Activated naive CD8-positive, alpha-beta T cell (primary cell): ENCODE results near the gene CD36.

Experiments
- H3K27ac Mint-ChIP-seq: one replicate; pipeline ENCODE4 v1.8.0; 2021; ENCODE audit warnings: mixed read lengths
- H3K27me3 Mint-ChIP-seq: one replicate; pipeline ENCODE4 v1.8.0; 2021; ENCODE audit warnings: mixed read lengths
- H3K36me3 Mint-ChIP-seq: one replicate; pipeline ENCODE4 v1.8.0; 2021; ENCODE audit warnings: mixed read lengths
- H3K4me1 Mint-ChIP-seq: one replicate; pipeline ENCODE4 v1.8.0; 2021; ENCODE audit warnings: low read depth, mixed read lengths
- H3K4me3 Mint-ChIP-seq: one replicate; pipeline ENCODE4 v1.8.0; 2021; ENCODE audit warnings: mild to moderate bottlenecking, mixed read lengths
- H3K9me3 Mint-ChIP-seq: one replicate; pipeline ENCODE4 v1.8.0; 2021; ENCODE audit warnings: low read depth, mixed read lengths

CD36 gene

GRCh38 chr7:80682744-80683143 is 44.3 kb downstream of the CD36 start:
- H3K27me3 Mint-ChIP-seq = no peaks in the 10 kb centered on the region
- no peak overlapping the region for H3K4me3 Mint-ChIP-seq
- H3K9me3 Mint-ChIP-seq = no peaks in the 10 kb centered on the region
- no peaks in the 10 kb centered on the region for H3K4me1 Mint-ChIP-seq
- H3K27ac Mint-ChIP-seq = no peak overlapping the region
- no peaks in the 10 kb centered on the region for H3K36me3 Mint-ChIP-seq

DNA sequence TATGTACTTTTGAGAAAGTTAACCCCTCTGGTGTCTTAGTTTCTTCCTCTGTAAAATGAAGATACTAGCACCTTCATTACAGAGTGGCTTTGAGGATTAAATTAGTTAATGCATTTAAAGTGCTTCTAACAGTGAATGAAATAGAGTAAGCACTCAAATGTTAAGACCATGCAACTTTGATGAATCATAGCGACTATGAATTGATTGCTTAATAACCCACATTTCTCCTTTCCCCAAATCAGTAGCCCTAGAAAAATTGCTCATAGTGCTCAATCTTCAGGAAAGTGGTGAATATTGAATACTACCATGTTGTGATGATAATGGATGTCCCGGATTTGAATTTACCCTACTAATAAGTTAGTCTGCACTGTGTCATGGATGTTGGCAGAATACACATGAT is 48.1 kb downstream of the CD36 start:
- Mint-ChIP-seq H3K27me3 (peaks cover 2% of the 10 kb centered on the region), H3K9me3 (no peaks in the 10 kb centered on the region), H3K27ac (no peak overlapping the region), H3K4me1 (no peaks in the 10 kb centered on the region), H3K36me3 (no peaks in the 10 kb centered on the region), H3K4me3 (no peak overlapping the region)

DNA sequence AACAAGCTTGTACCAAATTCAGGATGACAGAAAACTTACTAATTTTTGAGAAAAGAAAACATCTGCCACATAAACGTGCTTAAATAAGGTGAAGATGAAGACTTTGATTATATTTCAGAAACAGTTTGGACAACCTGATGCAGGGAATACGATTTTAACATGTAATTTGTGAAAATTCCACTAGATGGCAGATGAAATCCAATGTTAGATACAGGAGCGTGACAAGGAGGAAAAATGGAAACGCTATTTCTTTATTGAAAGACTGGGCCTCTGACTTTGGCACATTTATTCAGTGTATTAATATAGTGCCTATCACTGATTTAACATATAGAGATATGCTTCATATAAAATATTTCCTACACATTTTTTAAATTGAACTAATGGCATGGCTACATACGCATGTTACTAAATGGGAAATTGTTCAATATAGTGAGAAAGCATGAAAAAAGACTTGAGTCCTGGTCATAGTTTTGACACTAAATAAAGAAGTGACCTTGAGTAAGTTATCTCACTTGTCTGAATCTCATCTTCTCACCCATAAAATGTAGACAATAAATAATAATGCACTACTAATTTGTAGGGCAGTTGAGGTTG is 60.7 kb downstream of the CD36 start:
- H3K4me3 Mint-ChIP-seq = no peak overlapping the region
- H3K36me3 Mint-ChIP-seq = no peaks in the 10 kb centered on the region
- no peak overlapping the region for H3K27ac Mint-ChIP-seq
- H3K9me3 Mint-ChIP-seq = no peaks in the 10 kb centered on the region
- no peaks in the 10 kb centered on the region for H3K27me3 Mint-ChIP-seq
- H3K4me1 Mint-ChIP-seq = no peaks in the 10 kb centered on the region

- Mint-ChIP-seq H3K4me3 (no peak overlapping the region), H3K27ac (no peak overlapping the region), H3K9me3 (no peaks in the 10 kb centered on the region), H3K4me1 (no peaks in the 10 kb centered on the region), H3K27me3 (no peaks in the 10 kb centered on the region), H3K36me3 (no peaks in the 10 kb centered on the region)
Observed at GRCh38 chr7:80699721-80700256, 61.3 kb downstream of the CD36 start.

DNA sequence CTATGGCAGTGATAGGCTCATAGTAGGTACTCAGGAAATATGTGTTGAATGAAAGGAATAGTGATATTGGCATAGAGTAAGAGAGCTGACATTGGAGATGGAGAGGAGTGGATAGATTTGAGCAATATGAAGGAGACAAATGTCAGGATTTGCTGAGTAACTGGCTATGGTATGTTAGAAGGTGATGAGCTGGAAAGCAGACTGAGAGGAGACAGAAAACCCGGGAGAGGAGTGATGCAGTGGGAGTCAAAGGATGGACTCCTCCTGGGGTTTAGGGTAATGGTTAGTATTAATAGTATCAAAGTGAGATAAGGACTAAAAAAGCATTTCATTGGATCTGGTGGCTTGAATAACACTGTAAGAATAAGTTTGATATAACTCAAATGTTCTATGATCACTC is 64.8 kb downstream of the CD36 start:
- no peaks in the 10 kb centered on the region for H3K4me1 Mint-ChIP-seq
- H3K4me3 Mint-ChIP-seq = no peak overlapping the region
- H3K9me3 Mint-ChIP-seq = no peaks in the 10 kb centered on the region
- H3K27me3 Mint-ChIP-seq = no peaks in the 10 kb centered on the region
- H3K27ac Mint-ChIP-seq = no peak overlapping the region
- no peaks in the 10 kb centered on the region for H3K36me3 Mint-ChIP-seq

DNA sequence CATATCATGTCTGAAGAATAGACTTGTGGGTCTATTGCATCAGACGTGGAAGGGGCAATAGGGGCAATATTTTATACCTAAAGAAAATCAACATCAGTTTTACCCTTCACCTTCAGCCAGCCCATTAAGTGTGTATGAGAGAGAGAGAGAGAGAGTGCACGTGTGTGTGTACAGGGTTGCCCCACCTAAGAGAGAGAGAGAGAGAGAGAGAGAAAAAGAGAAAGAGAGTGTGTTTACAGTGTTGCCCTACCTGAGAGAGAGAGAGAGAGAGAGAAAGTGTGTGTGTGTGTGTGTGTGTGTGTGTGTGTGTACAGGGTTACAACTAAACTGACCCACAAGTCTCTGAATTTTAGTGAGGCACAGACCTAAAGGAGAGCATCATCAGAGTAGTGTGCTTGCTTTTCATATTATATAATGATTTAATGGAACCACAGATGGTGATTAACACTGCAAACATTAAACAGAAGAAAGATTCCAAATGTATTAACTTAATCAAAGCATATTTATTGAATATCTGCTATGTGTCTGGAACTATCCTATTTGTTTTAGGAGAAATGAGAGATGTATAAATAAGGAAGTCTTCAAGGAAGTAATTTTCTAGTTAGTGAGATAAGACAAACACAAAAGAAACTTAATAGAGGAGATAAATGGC is 66.8 kb downstream of the CD36 start:
- no peak overlapping the region for H3K27ac Mint-ChIP-seq
- no peak overlapping the region for H3K4me3 Mint-ChIP-seq
- H3K9me3 Mint-ChIP-seq = no peaks in the 10 kb centered on the region
- no peaks in the 10 kb centered on the region for H3K27me3 Mint-ChIP-seq
- H3K4me1 Mint-ChIP-seq = no peaks in the 10 kb centered on the region
- H3K36me3 Mint-ChIP-seq = no peaks in the 10 kb centered on the region

DNA sequence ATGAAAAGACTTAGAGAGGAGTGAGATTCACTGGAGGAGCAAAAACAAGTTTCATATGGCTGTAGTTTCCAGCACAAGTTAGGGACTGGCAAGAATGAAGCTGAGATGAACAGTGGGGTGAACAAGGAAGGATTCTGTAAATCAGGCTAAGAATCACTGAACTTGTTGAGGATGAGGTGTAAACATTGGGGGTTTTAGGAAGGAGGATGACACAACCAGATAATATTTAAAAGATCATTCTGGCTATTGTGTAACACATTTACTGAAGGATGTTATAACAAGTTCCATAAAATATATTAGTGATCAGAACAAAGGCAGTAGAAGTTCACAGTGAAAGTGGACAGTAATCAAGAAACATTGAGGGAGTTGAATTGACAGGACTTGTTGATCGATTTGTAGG is 68.9 kb downstream of the CD36 start:
- no peaks in the 10 kb centered on the region for H3K27me3 Mint-ChIP-seq
- no peaks in the 10 kb centered on the region for H3K4me1 Mint-ChIP-seq
- H3K27ac Mint-ChIP-seq = no peak overlapping the region
- H3K4me3 Mint-ChIP-seq = no peak overlapping the region
- no peaks in the 10 kb centered on the region for H3K9me3 Mint-ChIP-seq
- H3K36me3 Mint-ChIP-seq = no peaks in the 10 kb centered on the region

DNA sequence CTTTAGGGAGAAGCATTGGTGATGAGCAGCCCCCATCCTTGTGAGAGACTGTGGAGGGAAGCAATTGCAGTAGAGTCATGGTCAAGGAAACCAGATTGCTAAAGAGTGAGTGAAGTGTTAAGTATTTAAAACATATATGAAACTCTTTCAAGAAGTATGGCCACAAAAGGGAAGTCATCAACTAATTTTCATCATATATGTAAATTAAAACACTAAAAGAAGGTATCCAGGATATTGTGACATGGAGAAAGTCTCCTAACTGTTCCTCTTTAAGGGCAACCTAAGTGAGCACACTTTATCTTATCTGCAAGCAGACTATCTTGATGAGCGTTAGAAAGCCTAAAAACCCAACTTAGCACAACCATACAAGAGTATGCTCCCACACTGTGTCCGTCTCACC is 69.7 kb downstream of the CD36 start:
- H3K9me3 Mint-ChIP-seq = no peaks in the 10 kb centered on the region
- H3K27me3 Mint-ChIP-seq = no peaks in the 10 kb centered on the region
- H3K4me3 Mint-ChIP-seq = no peak overlapping the region
- H3K36me3 Mint-ChIP-seq = no peaks in the 10 kb centered on the region
- no peak overlapping the region for H3K27ac Mint-ChIP-seq
- H3K4me1 Mint-ChIP-seq = no peaks in the 10 kb centered on the region

GRCh38 chr7:80711531-80711930 is 73.1 kb downstream of the CD36 start:
- H3K9me3 Mint-ChIP-seq = no peaks in the 10 kb centered on the region
- H3K4me3 Mint-ChIP-seq = no peak overlapping the region
- H3K27me3 Mint-ChIP-seq = no peaks in the 10 kb centered on the region
- H3K36me3 Mint-ChIP-seq = no peaks in the 10 kb centered on the region
- H3K27ac Mint-ChIP-seq = no peak overlapping the region
- H3K4me1 Mint-ChIP-seq = no peaks in the 10 kb centered on the region

DNA sequence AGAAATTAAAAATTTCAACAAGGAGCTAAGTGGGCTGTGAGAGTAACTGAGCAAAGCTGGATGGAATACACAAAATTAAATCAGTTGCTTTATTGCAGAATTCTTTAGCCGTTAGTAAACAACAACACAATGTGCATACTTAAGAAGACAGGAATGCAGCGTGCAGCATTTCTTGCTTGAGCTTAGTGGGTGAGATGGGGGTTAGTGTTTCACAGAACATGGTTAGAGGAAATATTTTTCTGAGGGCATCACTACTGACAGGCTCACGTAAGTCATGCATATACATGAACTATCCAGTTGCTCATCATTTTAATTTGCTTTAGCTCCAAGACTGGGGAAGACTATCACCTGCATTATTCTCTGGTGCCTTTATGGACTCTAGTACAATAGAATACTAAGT is 80.8 kb downstream of the CD36 start:
- H3K36me3 Mint-ChIP-seq = no peaks in the 10 kb centered on the region
- no peak overlapping the region for H3K4me3 Mint-ChIP-seq
- no peaks in the 10 kb centered on the region for H3K4me1 Mint-ChIP-seq
- H3K27ac Mint-ChIP-seq = no peak overlapping the region
- no peaks in the 10 kb centered on the region for H3K9me3 Mint-ChIP-seq
- H3K27me3 Mint-ChIP-seq = no peaks in the 10 kb centered on the region

GRCh38 chr7:80720146-80720545 is 81.7 kb downstream of the CD36 start:
- H3K9me3 Mint-ChIP-seq = no peaks in the 10 kb centered on the region
- no peaks in the 10 kb centered on the region for H3K27me3 Mint-ChIP-seq
- H3K4me3 Mint-ChIP-seq = no peak overlapping the region
- H3K4me1 Mint-ChIP-seq = no peaks in the 10 kb centered on the region
- no peaks in the 10 kb centered on the region for H3K36me3 Mint-ChIP-seq
- H3K27ac Mint-ChIP-seq = no peak overlapping the region

DNA sequence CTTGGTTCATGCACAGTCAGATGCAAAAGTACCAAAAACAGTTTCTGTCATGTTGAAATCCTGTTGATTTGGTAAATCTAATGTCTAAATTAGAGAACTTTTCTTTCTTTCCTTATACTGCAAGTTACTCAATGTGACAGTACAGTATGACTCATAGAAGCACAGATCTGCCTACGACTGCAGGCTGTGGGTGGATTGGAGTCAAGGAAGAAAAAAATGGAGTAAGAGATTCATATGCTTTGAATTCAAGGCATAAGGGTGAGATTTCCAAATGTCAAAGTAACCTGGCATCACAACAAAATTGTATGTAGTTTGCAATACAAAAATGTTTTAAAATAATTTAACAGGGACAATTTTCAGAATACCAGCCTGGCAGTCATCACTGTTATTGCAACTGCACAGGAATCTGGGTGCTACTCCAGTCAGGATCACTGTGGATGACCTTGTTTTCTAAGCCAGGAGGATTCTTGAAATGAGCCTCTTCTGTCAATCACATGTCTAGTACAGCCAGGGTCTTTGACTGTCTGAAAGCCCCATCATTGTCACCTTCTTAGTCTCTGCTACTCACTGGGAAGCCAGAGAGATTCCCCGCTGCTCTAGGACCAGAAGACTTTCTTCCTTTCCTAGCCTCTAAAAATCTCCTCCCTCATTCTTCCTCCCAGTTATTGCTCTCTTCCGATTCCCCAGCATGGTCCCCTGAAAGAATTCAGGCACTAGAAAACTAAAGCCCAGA is 83.6 kb downstream of the CD36 start:
- Mint-ChIP-seq H3K27me3 (no peaks in the 10 kb centered on the region), H3K27ac (no peak overlapping the region), H3K9me3 (no peaks in the 10 kb centered on the region), H3K36me3 (no peaks in the 10 kb centered on the region), H3K4me1 (no peaks in the 10 kb centered on the region), H3K4me3 (no peak overlapping the region)

DNA sequence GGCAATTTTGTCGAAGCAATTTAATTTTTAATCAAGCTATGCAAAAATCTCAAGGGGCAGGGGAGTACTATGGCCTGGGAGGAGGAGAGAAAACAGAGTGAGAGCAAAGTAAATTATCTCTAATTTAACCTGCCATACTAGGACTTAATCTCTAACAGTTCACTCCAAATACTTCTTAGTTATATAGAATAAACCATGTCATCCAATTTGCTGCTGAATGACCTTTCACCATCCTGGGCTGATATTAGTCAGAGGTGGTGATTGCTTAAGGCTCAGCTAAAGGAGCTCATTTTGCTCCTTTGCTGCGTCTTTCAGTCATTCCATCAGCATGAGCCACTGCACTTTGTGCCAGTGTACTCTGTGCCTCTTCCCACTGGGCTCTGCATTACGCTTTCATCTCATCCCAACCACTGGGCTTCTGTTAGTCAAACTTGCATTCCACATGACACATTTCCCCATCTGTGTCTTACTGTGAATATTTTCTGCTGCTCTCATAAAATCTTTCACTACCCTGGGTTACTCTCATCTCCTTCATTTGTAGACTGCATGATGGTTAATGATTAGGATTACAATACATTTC is 84.3 kb downstream of the CD36 start:
- H3K36me3 Mint-ChIP-seq = no peaks in the 10 kb centered on the region
- no peaks in the 10 kb centered on the region for H3K4me1 Mint-ChIP-seq
- no peak overlapping the region for H3K27ac Mint-ChIP-seq
- no peaks in the 10 kb centered on the region for H3K9me3 Mint-ChIP-seq
- no peak overlapping the region for H3K4me3 Mint-ChIP-seq
- no peaks in the 10 kb centered on the region for H3K27me3 Mint-ChIP-seq

DNA sequence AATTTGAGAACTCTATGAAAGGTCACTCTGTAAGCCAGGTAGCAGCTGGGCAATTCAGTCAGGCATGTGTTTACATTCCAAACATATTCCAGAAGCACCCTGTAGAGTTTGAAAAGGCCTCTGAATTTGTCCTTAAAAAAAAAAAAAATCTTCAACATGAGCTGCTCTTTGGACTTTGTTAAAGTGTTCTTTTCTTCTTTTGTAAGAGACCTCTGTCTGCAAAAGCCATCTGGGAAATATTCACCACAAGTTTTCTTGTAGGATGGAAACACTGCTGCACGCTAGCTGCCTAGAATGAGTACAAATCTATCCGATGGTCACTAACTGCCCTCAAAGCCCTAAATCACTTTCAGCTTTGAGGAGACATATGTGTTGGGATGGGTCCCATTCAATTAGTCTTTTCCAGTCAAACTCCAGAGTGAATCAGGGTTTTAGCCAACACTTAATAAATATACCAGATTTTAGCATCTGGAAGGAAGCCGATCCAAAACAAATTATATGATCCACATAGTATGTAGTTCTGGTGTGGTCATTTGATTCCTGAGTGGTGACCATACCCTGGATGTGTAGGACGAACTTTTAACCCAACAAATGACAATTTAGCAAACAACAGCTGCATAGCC is 85.9 kb downstream of the CD36 start:
- no peaks in the 10 kb centered on the region for H3K4me1 Mint-ChIP-seq
- no peak overlapping the region for H3K27ac Mint-ChIP-seq
- no peaks in the 10 kb centered on the region for H3K36me3 Mint-ChIP-seq
- no peaks in the 10 kb centered on the region for H3K9me3 Mint-ChIP-seq
- no peak overlapping the region for H3K4me3 Mint-ChIP-seq
- no peaks in the 10 kb centered on the region for H3K27me3 Mint-ChIP-seq

- Mint-ChIP-seq H3K9me3 (no peaks in the 10 kb centered on the region), H3K36me3 (no peaks in the 10 kb centered on the region), H3K27me3 (no peaks in the 10 kb centered on the region), H3K27ac (no peak overlapping the region), H3K4me1 (no peaks in the 10 kb centered on the region), H3K4me3 (no peak overlapping the region)
Observed at GRCh38 chr7:80725181-80725611, 86.8 kb downstream of the CD36 start.
